ENCODE measurements around the gene SLC18A2.

DNA sequence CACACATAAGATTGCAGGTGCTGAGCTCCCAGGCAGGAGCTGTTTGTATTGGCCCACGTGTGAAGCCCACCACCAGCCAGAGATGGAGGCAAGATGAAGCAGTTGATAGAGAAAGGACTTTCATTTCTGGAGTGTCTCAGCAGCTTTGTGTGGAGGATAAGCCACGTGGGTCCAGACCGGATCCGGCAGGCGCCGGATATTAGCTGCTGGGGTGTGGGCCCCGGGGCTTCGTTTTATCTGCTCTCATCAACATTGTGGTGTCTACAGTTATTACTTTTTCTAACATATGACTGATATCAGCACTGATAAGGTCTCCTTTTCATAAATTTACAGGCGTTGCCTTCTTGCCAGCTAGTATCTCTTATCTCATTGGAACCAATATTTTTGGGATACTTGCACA lies 25.5 kb downstream of the SLC18A2 start:
- no peak for TF ChIP-seq POLR2A (IDR thresholded peaks at IDR 0.05)
- TF ChIP-seq, protein P1, sequence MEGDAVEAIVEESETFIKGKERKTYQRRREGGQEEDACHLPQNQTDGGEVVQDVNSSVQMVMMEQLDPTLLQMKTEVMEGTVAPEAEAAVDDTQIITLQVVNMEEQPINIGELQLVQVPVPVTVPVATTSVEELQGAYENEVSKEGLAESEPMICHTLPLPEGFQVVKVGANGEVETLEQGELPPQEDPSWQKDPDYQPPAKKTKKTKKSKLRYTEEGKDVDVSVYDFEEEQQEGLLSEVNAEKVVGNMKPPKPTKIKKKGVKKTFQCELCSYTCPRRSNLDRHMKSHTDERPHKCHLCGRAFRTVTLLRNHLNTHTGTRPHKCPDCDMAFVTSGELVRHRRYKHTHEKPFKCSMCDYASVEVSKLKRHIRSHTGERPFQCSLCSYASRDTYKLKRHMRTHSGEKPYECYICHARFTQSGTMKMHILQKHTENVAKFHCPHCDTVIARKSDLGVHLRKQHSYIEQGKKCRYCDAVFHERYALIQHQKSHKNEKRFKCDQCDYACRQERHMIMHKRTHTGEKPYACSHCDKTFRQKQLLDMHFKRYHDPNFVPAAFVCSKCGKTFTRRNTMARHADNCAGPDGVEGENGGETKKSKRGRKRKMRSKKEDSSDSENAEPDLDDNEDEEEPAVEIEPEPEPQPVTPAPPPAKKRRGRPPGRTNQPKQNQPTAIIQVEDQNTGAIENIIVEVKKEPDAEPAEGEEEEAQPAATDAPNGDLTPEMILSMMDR (IDR thresholded peaks at IDR 0.05 in 8 of 11, conservative IDR thresholded peaks at IDR 0.05 in 3 of 11), result no peak
- no peak for TF ChIP-seq POLR2AphosphoS5 (IDR thresholded peaks at IDR 0.05)
